SKM-1 (cell line): ENCODE results near the gene MDFI.

Source experiments
- DNase-seq: peaks from one replicate; lab custom pipeline; 2025; ENCODE audit not compliant: unreplicated experiment; lab: John Stamatoyannopoulos, UW

The MDFI gene

GRCh38 chr6:41672016-41672415 lies 33.7 kb downstream of the MDFI start:
- no peak for DNase-seq

GRCh38 chr6:41672816-41673703 lies 34.8 kb downstream of the MDFI start:
- DNase-seq, result no peak

- no peak for DNase-seq
These were observed 35.4 kb downstream of the MDFI start for GRCh38 chr6:41673704-41674000.

- DNase-seq, result no peak
These were observed 36.1 kb downstream of the MDFI start for GRCh38 chr6:41674231-41675000.

- no peak for DNase-seq
These were observed 37.0 kb downstream of the MDFI start for GRCh38 chr6:41675176-41675775.

GRCh38 chr6:41675992-41676391 lies 37.7 kb downstream of the MDFI start:
- DNase-seq, result no peak

- no peak for DNase-seq
These were observed 38.2 kb downstream of the MDFI start for GRCh38 chr6:41676431-41676830.

GRCh38 chr6:41677124-41677921 lies 39.1 kb downstream of the MDFI start:
- no peak for DNase-seq

GRCh38 chr6:41678511-41679084 lies 40.3 kb downstream of the MDFI start:
- DNase-seq, result no peak

GRCh38 chr6:41679696-41680095 lies 41.4 kb downstream of the MDFI start:
- no peak for DNase-seq

- no peak for DNase-seq
These were observed 42.1 kb downstream of the MDFI start for GRCh38 chr6:41680182-41680965.

GRCh38 chr6:41682056-41682477 lies 43.8 kb downstream of the MDFI start:
- DNase-seq, result peak; percentile 34

- DNase-seq, result no peak
These were observed 44.4 kb downstream of the MDFI start for GRCh38 chr6:41682497-41683272.

- no peak for DNase-seq
These were observed 44.9 kb downstream of the MDFI start for GRCh38 chr6:41683273-41683522.

GRCh38 chr6:41683523-41684310 lies 45.4 kb downstream of the MDFI start:
- DNase-seq, result peak; percentile 47

- no peak for DNase-seq
These were observed 46.3 kb downstream of the MDFI start for GRCh38 chr6:41684311-41685180.

- DNase-seq, result no peak
These were observed 47.5 kb downstream of the MDFI start for GRCh38 chr6:41685641-41686380.
